H54 (cell line): ENCODE measurements around the gene MED27.
"Not testable (repeated sequence)": the region's sequence is repeated elsewhere in the genome, so short reads cannot be mapped to it uniquely, and the experiment has no call there.

Source experiments
- DNase-seq: peaks from one replicate; pipeline ENCODE4 v3.0.0; 2011; ENCODE audit warnings: low spot score, mixed read lengths; ENCODE audit not compliant: insufficient read length
- FAIRE-seq: peaks from 3 replicates; lab custom pipeline; 2011; peaks lifted over from hg19 to GRCh38; lab: Jason Lieb, UNC
- POLR2A ChIP-seq: IDR thresholded peaks from 2 replicates; pipeline ENCODE4 v1.6.1; 2011; ENCODE audit warnings: low read depth, mild to moderate bottlenecking, low read length

The MED27 gene

DNA sequence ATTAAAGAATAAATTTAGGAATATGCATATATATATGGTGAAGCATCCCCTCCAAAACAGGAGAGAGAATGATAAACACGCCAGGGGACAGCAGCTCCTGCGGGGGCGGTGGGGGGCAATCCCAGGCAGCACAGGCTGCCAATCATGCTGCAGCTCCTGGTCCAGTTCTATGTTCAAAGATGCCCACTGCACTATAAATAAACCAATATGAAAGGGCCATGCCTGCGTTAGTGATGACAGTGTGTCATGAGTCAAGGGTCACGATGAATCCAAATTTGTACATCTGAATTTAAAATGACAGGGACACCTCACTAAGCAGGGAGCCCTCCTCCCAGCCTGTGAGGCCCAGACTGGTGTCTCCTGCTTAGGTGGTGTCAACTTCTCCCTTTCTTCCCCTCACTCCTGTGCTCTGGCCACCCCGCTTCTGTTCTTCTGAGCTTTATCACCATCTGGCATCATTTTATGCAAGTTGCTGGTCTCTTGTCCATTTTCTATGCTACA lies 153.9 kb downstream of the MED27 start:
- TF ChIP-seq POLR2A, result no peak
- FAIRE-seq, result no peak
- DNase-seq, result no peak

DNA sequence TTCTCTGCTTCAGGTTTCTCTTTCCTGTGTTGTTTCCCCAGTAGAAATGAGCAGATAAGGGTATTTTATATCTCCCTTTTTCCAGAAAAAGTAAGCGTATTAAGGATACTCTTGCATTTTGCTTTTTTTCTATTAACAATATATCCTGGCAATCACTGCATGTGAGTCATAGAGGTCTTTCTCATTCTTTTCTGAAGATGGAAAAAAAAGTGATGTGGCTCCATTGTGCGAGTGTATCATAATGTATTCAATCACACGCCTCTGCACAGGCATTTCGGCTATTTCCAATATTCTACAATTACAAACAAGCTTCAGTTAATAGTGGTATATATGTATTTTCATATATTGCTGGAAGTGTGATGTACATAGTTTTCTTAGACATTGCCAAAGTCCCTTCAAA lies 155.9 kb downstream of the MED27 start:
- no peak for DNase-seq
- TF ChIP-seq POLR2A, result no peak
- FAIRE-seq, result no peak

DNA sequence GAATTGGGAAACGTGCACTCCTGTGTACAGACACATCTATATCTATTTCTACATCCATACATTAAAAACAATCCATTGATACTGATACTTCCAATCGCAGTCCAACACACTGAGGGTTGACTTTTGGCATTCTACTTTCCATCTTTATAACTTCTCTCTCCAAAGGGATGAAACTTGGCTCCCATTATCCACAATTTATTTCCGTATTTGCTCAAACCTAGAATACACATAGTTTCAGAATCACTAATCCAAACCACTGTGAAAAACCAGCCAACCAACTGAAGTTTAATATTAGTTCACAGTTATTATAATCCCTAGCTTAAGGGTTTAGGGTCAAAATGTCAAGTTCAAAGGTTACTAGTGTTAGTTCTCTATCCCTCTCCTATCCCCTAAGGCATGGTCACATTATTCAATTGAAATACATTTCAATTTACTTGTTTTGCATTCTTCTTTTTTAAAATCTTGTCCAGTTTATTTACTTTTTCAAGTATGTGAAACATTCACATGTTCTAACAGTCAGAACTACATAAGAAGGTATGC lies 156.5 kb downstream of the MED27 start:
- DNase-seq (no peak), FAIRE-seq (no peak)

DNA sequence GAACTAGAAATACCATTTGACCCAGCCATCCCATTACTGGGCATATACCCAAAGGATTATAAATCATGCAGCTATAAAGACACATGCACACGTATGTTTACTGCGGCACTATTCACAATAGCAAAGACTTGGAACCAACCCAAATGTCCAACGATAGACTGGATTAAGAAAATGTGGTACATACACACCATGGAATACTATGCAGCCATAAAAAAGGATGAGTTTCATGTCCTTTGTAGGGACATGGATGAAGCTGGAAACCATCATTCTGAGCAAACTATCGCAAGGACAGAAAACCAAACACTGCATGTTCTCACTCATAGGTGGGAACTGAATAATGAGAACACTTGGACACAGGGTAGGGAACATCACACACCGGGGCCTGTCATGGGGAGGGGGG lies 158.0 kb downstream of the MED27 start:
- DNase-seq, FAIRE-seq: not testable (repeated sequence)

More for the DNA sequence above, 156.5 kb downstream of the MED27 start:
- no peak for TF ChIP-seq POLR2A

DNA sequence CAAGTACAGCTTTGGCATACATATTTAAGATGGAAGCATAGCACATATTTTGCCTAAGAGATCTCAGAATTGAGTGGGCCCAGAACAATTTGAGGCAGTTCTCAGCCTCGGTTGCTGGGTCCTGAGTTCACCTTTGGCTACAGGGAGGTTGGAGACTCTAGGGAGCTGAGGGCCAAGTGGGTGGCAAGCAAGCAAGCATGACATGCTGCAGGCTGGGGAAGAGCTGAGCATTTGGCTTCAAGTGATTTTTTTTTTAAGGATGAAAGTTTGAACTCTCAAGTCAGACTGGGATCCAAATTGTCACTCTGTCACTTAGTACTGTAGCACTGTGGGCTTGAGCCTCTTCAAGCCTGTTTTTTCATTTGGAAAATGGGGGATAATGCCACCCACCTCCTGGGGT lies 160.5 kb downstream of the MED27 start:
- DNase-seq (no peak), FAIRE-seq (no peak)
- no peak for TF ChIP-seq POLR2A

DNA sequence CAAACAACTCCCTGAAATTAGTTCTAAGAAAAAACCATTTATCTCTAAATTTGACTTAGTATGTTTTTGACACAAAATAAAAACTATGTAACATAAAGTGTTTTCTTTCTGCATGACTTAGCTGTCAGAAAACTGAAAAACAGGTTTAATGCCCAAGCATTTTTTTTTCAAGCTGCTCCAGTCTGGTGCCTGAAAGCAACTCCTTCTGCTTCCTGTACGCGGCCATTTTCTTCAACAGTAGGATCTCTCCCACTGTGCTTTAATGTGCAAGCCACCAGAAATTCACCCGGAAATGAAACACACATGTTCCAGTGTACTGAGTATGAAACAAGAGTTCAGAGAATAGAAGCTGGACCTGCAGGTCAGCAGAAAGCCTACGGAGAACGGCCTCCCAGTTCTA lies 161.2 kb downstream of the MED27 start:
- no peak for TF ChIP-seq POLR2A
- DNase-seq, result no peak
- no peak for FAIRE-seq

DNA sequence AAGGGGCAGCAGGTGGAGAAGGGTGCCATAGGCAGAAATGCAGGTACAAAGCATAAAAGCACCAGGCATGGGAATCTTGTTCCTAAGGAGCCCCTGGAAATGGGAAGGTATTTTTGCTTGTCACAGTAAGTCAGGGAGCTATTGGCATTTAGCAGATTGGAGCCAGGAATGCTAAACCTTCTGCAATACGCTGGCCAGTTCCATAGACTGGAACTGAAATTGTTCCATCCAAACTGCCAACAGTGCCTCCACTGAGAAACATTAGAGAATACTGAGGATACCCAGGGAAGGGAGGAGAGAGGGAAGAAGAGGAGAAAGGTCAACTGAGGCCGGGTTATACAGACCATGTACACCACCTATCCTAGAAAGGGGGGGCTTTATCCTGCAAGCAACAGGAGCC lies 162.7 kb downstream of the MED27 start:
- FAIRE-seq (no peak), DNase-seq (no peak)
- TF ChIP-seq POLR2A, result no peak

DNA sequence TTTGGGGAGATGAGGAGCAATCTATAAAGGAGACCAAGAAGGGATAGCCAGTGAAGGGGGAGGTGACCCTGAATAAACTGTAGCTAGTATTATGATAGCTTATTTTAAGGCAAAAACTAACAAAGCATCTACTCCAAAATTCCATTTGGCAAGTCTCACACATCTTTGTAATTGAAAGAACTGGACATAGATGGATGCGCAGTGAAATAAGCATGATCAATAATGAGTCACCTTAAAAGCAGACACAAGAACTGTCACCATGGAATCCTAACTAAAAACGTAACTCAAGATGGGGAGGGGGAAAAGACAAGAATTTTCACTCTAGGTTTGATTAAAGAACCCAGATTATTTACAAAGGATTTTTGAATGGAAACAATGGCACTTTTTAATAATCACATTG lies 164.5 kb downstream of the MED27 start:
- DNase-seq (no peak), FAIRE-seq (no peak)
- TF ChIP-seq POLR2A, result no peak

DNA sequence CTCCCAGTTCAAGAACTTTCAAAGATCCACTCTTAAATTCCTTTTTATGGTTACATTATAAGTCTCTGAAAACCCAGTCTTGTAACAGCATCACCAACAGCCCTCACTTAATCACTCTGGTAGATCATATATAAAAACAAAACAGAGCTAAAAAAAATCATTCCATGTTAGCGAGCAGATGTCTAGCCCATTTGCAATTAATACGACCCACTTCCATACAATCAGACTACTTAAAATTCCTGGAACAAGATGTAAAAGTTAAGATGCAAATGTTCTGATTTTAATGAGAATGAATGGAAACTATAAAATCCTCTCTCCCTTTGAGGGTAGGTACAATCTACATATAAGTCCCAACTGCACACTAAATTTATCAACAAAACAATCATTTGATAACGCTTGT lies 167.0 kb downstream of the MED27 start:
- DNase-seq, result no peak
- FAIRE-seq, result no peak
- no peak for TF ChIP-seq POLR2A

DNA sequence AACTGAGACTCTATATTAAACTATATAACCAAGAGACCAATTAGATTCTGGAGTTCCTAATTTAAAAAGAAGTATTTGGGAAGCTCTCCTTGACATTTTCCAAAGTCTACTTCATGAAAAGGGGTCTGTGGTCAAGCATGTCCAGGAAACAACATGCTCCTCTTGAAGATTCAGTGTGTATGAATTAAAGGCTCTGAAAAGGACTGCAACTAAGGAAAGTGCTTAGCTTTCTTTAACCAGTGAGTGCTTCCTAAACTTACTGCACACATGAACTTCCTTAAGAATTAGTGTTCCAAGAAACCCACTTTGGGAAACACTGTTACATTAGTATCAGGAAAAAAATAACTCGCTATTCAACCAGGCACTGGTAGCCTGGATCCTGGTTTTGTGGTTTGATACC lies 167.6 kb downstream of the MED27 start:
- FAIRE-seq, result no peak
- DNase-seq, result no peak
- TF ChIP-seq POLR2A, result no peak

DNA sequence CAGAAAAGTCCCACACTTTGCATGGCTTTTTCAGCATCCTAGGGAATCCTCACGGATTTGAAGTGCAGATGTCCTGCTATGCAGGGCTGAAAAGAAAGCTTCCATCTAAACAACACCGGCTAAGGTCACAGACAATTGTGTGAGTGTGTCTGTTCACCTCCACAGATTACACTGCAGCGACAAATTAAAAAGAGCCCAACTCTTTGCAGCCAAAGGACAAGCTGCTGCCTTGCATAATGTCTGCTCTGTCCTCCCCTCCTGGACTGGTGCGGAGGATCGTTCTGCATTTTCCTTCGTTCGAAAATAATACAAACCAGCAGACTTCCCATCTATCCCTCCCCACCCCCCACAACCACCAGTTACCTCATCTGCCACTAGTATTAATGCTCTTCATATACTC lies 169.1 kb downstream of the MED27 start:
- TF ChIP-seq POLR2A, result no peak
- no peak for FAIRE-seq
- DNase-seq, result no peak

DNA sequence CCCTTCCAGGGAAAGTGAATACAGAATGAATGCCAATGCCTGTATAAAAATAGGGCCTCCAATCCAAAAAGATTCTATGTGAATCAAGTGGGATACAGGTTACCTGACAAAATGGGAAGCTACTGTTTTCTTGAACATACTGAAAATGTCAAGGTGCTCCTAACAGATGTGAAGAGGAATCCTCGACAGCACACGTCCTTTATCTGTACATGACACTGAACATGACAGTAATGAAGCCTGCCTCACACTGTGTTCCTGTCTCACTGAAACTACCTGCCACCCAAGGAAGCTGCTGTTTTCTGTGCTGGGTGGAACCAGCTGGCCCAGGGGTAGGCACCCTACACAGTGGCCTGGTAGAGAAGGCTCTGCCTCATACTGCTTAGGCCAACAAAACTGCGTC lies 174.5 kb downstream of the MED27 start:
- no peak for FAIRE-seq
- TF ChIP-seq POLR2A, result no peak
- no peak for DNase-seq

DNA sequence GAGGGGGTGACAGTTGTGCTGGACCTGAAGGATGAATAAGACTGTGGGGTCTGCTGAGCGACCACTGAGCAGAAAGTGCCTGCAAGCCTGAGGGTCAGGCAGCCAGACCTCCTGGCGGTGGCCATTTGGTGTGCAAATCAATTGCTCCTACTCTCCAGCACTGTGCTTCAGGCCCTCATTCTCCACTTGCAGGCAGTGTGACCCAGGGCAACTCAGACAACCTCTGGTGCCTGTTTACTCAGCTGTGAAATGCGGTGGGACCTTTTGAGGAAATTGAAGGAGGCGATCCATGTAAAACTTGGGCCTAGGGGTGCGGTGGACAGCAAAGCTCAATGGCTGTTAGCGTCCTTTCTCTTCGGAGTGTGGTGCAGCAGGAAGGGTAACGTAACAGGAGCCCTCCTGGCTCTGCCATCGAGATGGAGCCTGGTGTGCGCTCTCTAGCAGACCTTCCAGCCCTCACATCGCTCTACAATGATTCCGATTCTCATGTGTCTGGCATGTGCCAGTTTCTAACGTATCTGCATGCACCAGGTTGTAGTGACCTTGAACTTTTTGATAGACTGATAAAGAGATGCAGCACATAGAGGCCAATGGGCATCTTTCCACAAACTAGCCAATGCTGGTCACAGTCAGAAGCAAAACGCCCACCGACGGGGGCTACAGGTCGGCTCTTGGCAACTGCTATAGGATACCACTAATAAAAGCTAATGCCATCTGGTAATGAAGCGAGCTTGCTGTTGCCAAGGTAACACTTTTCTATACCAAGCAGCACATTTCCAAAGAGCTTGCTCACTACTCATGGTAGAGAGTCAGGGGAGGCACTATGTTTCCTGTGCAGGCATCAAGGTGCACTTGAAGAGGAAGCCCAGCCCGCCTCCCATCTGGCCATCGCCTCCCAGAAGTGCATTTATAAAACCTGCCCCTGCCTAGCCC lies 180.1 kb downstream of the MED27 start:
- DNase-seq (no peak), FAIRE-seq (no peak)
- TF ChIP-seq POLR2A, result no peak

DNA sequence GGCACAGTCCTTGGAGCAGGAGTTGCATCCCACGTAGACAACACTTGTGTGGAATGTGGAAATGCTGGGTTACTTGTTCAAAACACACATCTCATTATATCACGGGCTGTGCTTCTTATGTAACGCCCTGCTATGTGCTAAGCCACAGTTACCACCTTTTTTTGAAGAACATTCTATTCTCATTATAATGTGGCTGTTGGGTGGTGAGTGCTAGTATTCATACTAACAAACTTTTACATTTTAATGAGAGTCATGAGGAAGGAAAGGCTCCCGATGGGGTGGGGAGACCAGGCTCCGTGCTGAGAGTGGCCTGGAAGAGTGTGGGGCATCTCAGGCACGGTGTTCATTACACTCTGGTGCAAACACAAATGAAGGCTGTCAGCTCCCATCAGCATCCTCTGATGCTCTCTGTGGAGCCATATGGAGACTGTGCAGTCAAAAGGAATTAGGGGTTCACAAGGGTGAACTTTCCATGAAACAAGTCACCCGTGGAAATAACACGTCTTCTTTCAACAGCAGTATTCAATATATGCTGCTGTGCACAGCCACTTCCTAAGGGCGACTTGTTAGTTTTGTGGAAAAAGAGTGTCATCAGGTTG lies 186.7 kb downstream of the MED27 start:
- DNase-seq (no peak), FAIRE-seq (no peak)
- no peak for TF ChIP-seq POLR2A
